Airway epithelial cell (primary cell): ENCODE results near the gene HLA-DMB. TPM values are rescaled to one million over a fixed set of nuclear protein-coding genes. Genes with fewer than 3 reads are reported as not detected.

Source experiments
- total RNA-seq: library from RNA; depleted of rRNA; stranded (reverse); fragments of >200 nt; gene quantifications from 2 replicates; pipeline ENCODE4 v1.2.3, GENCODE V29; 2015

The HLA-DMB gene
- total RNA-seq = not detected in 2 replicates

DNA sequence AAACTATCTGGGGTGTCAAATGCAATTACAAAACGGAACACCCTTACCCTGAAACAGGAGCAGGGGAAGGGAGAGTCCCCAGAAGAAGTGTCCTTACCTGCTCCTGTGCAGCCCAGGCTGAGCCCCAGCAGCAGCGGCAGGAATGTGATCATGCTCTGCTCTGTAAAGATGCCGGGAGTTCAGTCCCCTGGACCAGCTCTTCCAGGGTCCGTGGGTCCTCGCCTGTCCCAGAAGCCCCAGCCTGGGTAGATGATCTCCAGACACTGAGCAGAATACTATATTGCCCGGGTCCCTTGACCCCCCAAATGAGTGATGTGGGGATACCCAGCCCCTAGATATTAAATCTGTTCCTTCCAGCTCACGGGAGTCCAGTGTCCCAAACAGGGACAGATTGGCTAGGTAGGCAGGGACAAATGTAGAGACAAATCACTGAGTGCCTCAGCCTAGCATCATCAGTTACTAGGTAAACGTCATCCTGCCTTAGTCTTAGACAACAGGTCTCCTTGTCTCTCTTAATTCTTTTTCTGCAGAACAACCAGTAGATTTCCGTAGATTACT lies at the start of gene HLA-DMB:
Gene HLA-DMB, minus strand, starts transcription at position 373 of the 558 bp plus-strand sequence. Its CDS starts 221 bp downstream, at position 152.

DNA sequence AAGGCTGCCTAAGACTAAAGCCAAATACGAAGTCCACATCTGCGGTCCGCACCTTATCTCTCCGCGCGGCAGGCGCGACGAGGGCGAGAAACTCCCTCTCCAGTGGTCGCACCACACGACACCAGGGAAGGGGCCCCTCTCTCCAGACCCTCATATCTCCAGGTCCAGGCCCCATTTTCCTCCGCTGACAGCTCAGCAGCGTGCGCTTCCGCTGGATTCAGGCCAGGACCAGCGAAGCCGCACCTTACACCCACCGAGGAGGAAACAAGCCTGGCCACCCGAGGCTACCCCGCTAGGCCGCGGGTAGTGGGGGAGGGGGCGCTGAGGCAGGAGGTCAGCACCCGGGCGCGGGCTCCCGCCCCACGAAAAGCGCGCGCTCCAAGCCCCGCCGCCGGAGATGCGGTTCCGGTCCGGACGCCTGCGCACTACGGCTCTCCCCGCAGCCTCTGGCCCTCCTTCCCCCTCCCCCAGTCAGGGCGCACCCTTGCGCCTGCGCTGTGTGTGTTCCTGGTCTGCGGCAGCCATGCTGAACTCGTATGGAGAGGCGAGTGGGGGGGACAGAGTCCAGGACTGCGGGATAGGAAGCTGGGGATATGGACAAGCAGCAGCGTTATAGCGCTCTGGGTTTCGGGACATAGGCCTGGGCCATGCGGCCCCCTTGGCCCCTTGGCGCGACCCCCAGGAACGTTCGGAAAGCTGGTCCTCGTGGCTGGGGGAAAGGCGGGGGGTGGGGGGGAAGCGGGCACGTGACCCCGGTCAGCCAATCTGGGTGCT lies 27.5 kb upstream of the HLA-DMB start, which contains the start of gene BRD2:
Gene BRD2, plus strand, starts transcription at position 502 of the 774 bp plus-strand sequence. CDS start 4,305 bp downstream, outside the sequence.

DNA sequence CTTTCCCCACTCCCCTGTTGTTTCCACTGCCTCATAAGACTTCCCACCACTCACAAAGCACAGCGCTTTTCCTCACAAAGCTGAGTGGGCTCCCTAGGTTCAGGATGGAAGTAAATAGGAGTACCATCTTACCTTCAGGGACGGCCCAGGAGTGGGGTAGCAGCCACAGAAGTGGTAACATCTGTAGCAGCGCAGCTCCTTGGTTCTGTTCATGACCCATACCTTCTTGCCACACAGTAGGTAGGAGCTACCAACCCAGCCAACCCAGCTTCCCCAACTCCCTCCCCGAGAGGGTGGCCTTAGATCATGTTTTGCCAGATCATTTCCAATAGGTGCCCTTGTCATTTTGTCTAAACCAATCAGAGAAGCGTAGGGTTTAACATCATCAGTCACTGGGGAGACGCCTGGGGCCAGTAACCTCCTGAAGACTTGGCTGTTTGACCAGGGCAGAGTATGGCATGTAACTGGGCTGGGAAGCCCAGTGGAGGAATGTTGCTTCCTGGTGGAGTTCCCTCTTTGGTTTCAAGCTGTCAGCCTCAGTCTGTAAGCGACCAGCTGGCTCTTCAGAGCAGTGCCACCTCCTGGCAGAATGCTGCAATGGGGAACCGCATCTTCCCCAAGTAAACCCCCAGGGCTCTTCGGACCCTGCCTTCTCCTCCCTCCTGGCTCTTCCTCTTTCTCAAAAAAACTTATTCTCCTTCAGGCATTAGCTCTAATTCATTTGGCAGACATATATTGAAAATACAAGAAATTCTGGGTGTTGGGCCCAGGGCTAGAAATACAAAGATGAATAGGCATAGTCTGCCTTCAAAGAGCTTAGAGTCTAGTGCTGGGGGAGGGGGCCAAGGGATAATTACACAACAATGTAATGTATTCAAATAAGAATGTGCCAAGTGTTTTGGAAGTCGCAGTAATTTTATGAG lies 12.2 kb upstream of the HLA-DMB start, which contains the start of gene HLA-DMA:
Gene HLA-DMA, minus strand, starts transcription at position 281 of the 923 bp plus-strand sequence. Its CDS starts 61 bp downstream, at position 220.

Other genes starting within 250 kb of the HLA-DMB start
- gene HLA-DQA2, start 199.6 kb downstream of the HLA-DMB start, total RNA-seq = not detected in 2 replicates
- gene HLA-DQB2, start 177.5 kb downstream of the HLA-DMB start, total RNA-seq = not detected in 2 replicates
- 1.5 and 2.2 TPM in 2 replicates for gene HLA-DOB, start 124.0 kb downstream of the HLA-DMB start, total RNA-seq
- 16.2 and 16.4 TPM in 2 replicates for gene TAP2, start 102.3 kb downstream of the HLA-DMB start, total RNA-seq
- 18.8 and 20.0 TPM in 2 replicates for gene PSMB8, start 97.0 kb downstream of the HLA-DMB start, total RNA-seq
- gene TAP1, start 87.3 kb downstream of the HLA-DMB start, total RNA-seq = 27.2 and 28.7 TPM in 2 replicates
- gene PSMB9, start 86.8 kb downstream of the HLA-DMB start, total RNA-seq = 1.6 and 4.5 TPM in 2 replicates
- gene HLA-DMA, start 12.1 kb upstream of the HLA-DMB start, total RNA-seq = 0.28 and 1.6 TPM in 2 replicates
- 103 and 130 TPM in 2 replicates for gene BRD2, start 27.6 kb upstream of the HLA-DMB start, total RNA-seq
- gene HLA-DOA, start 68.6 kb upstream of the HLA-DMB start, total RNA-seq = 0.07 TPM in 1 of 2 replicates, not detected in the other
- gene HLA-DPA1, start 132.6 kb upstream of the HLA-DMB start, total RNA-seq = not detected in 2 replicates
- gene HLA-DPB1, start 135.0 kb upstream of the HLA-DMB start, total RNA-seq = 0.93 TPM in 1 of 2 replicates, not detected in the other